ENCODE results near the gene RESP18. TPM values are rescaled to one million over a fixed set of nuclear protein-coding genes. Genes with fewer than 3 reads are reported as not detected.

RESP18 gene
- total and polyA plus RNA-seq, 9 donors: not detected

DNA sequence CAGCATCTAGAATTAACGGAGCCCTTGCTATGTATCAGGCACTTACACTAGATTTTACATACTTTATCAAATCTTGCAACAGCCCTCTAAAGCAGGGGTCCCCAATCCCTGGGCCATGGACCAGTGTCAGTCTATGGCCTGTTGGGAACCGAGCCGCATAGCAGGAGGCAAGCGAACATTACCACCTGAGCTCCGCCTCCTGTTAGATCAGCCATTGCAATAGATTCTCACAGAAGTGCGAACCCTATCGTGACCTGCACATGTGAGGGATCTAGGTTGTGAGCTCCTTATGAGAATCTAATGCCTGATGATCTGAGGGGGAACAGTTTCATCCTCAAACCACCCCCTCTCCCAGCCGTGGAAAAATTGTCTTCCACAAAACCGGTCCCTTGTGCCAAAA is 39.9 kb downstream of the RESP18 start:
- H3K36me3 ChIP-seq: no peaks in the 10 kb centered on the region
- no peaks in the 10 kb centered on the region for H3K27me3 ChIP-seq
- TF ChIP-seq EP300 (IDR thresholded peaks at IDR 0.05): no peak
- TF ChIP-seq, protein P1, sequence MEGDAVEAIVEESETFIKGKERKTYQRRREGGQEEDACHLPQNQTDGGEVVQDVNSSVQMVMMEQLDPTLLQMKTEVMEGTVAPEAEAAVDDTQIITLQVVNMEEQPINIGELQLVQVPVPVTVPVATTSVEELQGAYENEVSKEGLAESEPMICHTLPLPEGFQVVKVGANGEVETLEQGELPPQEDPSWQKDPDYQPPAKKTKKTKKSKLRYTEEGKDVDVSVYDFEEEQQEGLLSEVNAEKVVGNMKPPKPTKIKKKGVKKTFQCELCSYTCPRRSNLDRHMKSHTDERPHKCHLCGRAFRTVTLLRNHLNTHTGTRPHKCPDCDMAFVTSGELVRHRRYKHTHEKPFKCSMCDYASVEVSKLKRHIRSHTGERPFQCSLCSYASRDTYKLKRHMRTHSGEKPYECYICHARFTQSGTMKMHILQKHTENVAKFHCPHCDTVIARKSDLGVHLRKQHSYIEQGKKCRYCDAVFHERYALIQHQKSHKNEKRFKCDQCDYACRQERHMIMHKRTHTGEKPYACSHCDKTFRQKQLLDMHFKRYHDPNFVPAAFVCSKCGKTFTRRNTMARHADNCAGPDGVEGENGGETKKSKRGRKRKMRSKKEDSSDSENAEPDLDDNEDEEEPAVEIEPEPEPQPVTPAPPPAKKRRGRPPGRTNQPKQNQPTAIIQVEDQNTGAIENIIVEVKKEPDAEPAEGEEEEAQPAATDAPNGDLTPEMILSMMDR (IDR thresholded peaks at IDR 0.05): no peak
- TF ChIP-seq POLR2A (IDR thresholded peaks at IDR 0.05): no peak
- H3K4me1 ChIP-seq (ENCODE audit: insufficient read depth): peaks cover 8% of the 10 kb centered on the region
- no peak overlapping the region for H3K27ac ChIP-seq
- intact Hi-C loops (cut with DNase I): loop anchor here in 3 of 4 donors (5.0 to 10.0 kb wide), 3 partner anchors 48 to 125 kb away; partner anchors contain the start of genes CNPPD1 (in 2 of the 3), RETREG2 (in 2 of the 3), GLB1L (in 1 of the 3) and STK16 (in 1 of the 3)
- DNase-seq: no peak
- 86 to 92% (median 90%) methylated on average over 9 of the region's 9 CpGs for WGBS, 3 donors
- H3K9me3 ChIP-seq: no peaks in the 10 kb centered on the region
- H3K4me3 ChIP-seq: no peak overlapping the region

DNA sequence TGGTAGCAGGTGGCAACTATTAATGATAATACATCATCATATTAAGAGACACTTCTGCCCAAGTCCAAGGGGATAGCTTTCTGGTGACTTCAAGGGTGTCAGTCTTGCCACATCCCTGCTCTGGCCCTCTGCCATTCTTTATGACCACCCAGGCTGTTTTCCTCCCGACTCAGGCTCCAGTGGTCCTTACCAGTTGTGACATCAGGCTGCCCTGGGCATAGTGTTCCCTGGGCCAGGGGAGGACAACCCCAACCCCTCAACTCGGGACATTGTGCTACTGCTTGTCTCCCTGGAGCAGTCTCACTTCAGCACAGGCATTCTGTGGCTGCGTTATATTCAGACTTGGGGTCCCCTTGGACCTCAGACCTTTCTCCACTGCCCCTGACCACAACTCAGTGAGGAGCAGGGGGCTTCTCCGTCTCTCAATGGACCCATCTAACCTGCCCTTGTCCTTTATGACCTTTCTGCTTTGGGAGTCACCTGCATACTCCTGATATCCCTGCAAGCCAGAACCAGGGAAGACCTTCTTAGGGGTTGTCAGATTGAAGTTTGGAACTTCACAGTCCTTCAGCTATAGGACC is 40.5 kb downstream of the RESP18 start:
- WGBS, 3 donors: 67 to 75% (median 70%) methylated on average over 4 of the region's 4 CpGs
- Histone ChIP-seq H3K36me3 (no peaks in the 10 kb centered on the region), H3K27me3 (no peaks in the 10 kb centered on the region), H3K4me1 (ENCODE audit: insufficient read depth) (peaks cover 8% of the 10 kb centered on the region), H3K27ac (no peak overlapping the region), H3K4me3 (no peak overlapping the region), H3K9me3 (no peaks in the 10 kb centered on the region)
- intact Hi-C loops (cut with DNase I): loop anchor here in 3 of 4 donors (5.0 to 10.0 kb wide), 3 partner anchors 47 to 125 kb away; partner anchors contain the start of genes CNPPD1 (in 2 of the 3), RETREG2 (in 2 of the 3), GLB1L (in 1 of the 3) and STK16 (in 1 of the 3)
- DNase-seq: no peak
- TF ChIP-seq, protein P1 (IDR thresholded peaks at IDR 0.05): no peak
- no peak for TF ChIP-seq POLR2A (IDR thresholded peaks at IDR 0.05)
- TF ChIP-seq EP300 (IDR thresholded peaks at IDR 0.05): no peak

DNA sequence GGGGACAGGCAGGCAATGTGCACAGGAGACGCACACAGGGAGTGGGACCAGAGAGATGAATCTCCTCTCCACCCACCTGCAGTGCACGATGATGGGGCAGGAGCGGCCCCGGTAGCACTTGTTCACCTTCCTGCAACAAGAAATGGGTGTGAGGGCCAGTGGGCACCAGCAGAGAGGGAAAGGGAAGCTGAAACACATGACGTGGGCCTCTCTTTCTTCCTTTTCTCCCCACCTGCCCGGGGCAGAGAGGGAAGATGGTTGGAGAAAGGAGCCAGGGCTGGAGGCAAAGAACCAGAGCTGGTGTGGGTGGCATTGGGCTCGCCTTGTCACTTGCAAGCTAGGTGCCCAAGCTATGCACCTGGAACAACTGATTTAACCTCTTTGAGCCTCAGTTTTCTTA is 41.1 kb downstream of the RESP18 start:
- H3K4me1 ChIP-seq (ENCODE audit: insufficient read depth): peaks cover 10% of the 10 kb centered on the region
- no peak overlapping the region for H3K4me3 ChIP-seq
- H3K9me3 ChIP-seq: no peaks in the 10 kb centered on the region
- no peaks in the 10 kb centered on the region for H3K27me3 ChIP-seq
- 89 to 94% (median 92%) methylated on average over 7 of the region's 7 CpGs for WGBS, 3 donors
- DNase-seq: peak in 1 of 5 donors; percentile 15
- TF ChIP-seq POLR2A (IDR thresholded peaks at IDR 0.05) (no peak), EP300 (IDR thresholded peaks at IDR 0.05) (no peak)
- TF ChIP-seq, protein P1 (IDR thresholded peaks at IDR 0.05): no peak
- intact Hi-C loops (cut with DNase I): loop anchor here in 3 of 4 donors (5.0 to 10.0 kb wide), 3 partner anchors 47 to 124 kb away; partner anchors contain the start of genes CNPPD1 (in 2 of the 3), RETREG2 (in 2 of the 3), GLB1L (in 1 of the 3) and STK16 (in 1 of the 3)
- H3K27ac ChIP-seq: no peak overlapping the region
- H3K36me3 ChIP-seq: no peaks in the 10 kb centered on the region

DNA sequence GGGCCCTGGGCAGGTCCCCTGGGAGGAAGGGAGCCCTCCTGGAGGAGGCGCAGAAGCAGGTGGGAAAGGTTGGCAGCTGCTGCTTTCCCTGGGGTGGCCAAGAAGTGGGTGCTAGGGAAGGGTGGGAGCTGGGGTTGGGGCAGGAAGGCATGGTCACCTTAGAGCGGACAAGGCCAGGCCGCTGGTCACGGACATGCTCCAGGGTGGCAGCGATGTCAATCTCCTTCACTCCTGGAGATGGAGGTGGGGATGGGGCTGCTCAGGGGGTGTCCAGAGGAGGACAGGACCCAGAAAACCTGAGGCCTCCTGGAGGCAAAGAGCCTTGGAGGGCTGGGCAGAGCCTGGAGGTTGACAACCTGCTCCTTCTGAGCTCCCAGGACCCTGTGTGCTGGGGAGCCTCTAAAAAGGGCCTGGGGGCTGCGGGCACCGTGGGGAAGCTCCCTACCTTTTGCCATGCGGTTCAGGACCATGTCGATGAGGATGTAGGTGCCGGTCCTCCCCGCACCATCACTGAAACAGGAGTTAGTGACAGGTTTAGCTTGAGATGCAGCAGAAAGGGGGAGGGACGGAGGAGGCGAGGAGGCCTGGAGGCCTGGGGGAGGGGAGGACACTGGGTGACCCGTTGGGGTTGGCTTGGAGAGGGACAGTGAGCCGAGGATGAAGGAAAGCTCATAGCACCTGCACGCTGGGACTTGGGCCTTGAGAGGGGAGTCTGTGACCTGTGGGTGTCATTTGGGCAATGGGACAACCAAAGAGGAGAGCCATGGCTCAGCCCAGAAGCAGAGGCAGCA is 42.0 kb downstream of the RESP18 start:
- Histone ChIP-seq H3K27ac (peak overlapping the region; percentile 85 to 93), H3K9me3 (no peaks in the 10 kb centered on the region), H3K36me3 (no peaks in the 10 kb centered on the region), H3K4me1 (ENCODE audit: insufficient read depth) (peaks cover 13% of the 10 kb centered on the region), H3K27me3 (no peaks in the 10 kb centered on the region), H3K4me3 (no peak overlapping the region)
- TF ChIP-seq POLR2A (IDR thresholded peaks at IDR 0.05): no peak
- TF ChIP-seq EP300 (IDR thresholded peaks at IDR 0.05): no peak
- TF ChIP-seq, protein P1 (IDR thresholded peaks at IDR 0.05): no peak
- DNase-seq: peak in 2 of 5 donors; percentile 40 to 44
- WGBS, 3 donors: 83 to 87% (median 86%) methylated on average over 16 of the region's 16 CpGs
- intact Hi-C loops (cut with DNase I): loop anchor here in 3 of 4 donors (5.0 to 10.0 kb wide), 3 partner anchors 46 to 123 kb away; partner anchors contain the start of genes CNPPD1 (in 2 of the 3), RETREG2 (in 2 of the 3), GLB1L (in 1 of the 3) and STK16 (in 1 of the 3)

Measured in ovary (tissue), 9 donors.